NB4 (cell line): ENCODE measurements around the gene CTDNEP1.

Source experiments
- MAX ChIP-seq: IDR thresholded peaks from 2 replicates; pipeline ENCODE4 v1.6.1; 2011; ENCODE audit warnings: low read depth, low read length
- MYC ChIP-seq: IDR thresholded peaks from 2 replicates; pipeline ENCODE4 v1.6.1; 2011; ENCODE audit warnings: low read depth, low read length
- POLR2A ChIP-seq: IDR thresholded peaks from 2 replicates; pipeline ENCODE4 v1.6.1; 2011; ENCODE audit warnings: mild to moderate bottlenecking; ENCODE audit not compliant: insufficient read length; ENCODE audit errors: extremely low read depth
- TF ChIP-seq, protein P1 (sequence below): IDR thresholded peaks from one replicate; pipeline ENCODE4 v1.5.1; 2012; ENCODE audit warnings: low read depth, low read length

- TF ChIP-seq, protein P1, sequence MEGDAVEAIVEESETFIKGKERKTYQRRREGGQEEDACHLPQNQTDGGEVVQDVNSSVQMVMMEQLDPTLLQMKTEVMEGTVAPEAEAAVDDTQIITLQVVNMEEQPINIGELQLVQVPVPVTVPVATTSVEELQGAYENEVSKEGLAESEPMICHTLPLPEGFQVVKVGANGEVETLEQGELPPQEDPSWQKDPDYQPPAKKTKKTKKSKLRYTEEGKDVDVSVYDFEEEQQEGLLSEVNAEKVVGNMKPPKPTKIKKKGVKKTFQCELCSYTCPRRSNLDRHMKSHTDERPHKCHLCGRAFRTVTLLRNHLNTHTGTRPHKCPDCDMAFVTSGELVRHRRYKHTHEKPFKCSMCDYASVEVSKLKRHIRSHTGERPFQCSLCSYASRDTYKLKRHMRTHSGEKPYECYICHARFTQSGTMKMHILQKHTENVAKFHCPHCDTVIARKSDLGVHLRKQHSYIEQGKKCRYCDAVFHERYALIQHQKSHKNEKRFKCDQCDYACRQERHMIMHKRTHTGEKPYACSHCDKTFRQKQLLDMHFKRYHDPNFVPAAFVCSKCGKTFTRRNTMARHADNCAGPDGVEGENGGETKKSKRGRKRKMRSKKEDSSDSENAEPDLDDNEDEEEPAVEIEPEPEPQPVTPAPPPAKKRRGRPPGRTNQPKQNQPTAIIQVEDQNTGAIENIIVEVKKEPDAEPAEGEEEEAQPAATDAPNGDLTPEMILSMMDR = no peak
- TF ChIP-seq MAX = no peak
- TF ChIP-seq POLR2A = no peak
- no peak for TF ChIP-seq MYC
These were observed 1.5 kb upstream of the CTDNEP1 start for GRCh38 chr17:7253082-7253481.
